ENCODE results near the gene RESP18.
A peak's percentile ranks its signal among the peaks of the same experiment; 100 is the strongest.
"Not testable (repeated sequence)": the region's sequence is repeated elsewhere in the genome, so short reads cannot be mapped to it uniquely, and the experiment has no call there.

Gene RESP18

GRCh38 chr2:219291910-219292490, 40.5 kb downstream of the RESP18 start:
- DNase-seq (ENCODE audit: low read depth), result no peak

GRCh38 chr2:219291394-219291793, 41.1 kb downstream of the RESP18 start:
- DNase-seq (ENCODE audit: low read depth), result no peak

GRCh38 chr2:219290381-219291171, 42.0 kb downstream of the RESP18 start:
- no peak for DNase-seq (ENCODE audit: low read depth)

- DNase-seq (ENCODE audit: low read depth), result peak; percentile 78
Observed at GRCh38 chr2:219289537-219290361, 42.8 kb downstream of the RESP18 start.

GRCh38 chr2:219289195-219289536, 43.4 kb downstream of the RESP18 start:
- no peak for DNase-seq (ENCODE audit: low read depth)

- no peak for DNase-seq (ENCODE audit: low read depth)
Observed at GRCh38 chr2:219287580-219288265, 44.8 kb downstream of the RESP18 start.

- DNase-seq (ENCODE audit: low read depth), result not testable (repeated sequence)
Observed at GRCh38 chr2:219287116-219287440, 45.5 kb downstream of the RESP18 start.

- no peak for DNase-seq (ENCODE audit: low read depth)
Observed at GRCh38 chr2:219286436-219287115, 46.0 kb downstream of the RESP18 start.

GRCh38 chr2:219285894-219286425, 46.6 kb downstream of the RESP18 start:
- peak; percentile 39 for DNase-seq (ENCODE audit: low read depth)

- no peak for DNase-seq (ENCODE audit: low read depth)
Observed at GRCh38 chr2:219285373-219285735, 47.2 kb downstream of the RESP18 start.

- no peak for DNase-seq (ENCODE audit: low read depth)
Observed at GRCh38 chr2:219284501-219285372, 47.8 kb downstream of the RESP18 start.

- DNase-seq (ENCODE audit: low read depth), result no peak
Observed at GRCh38 chr2:219282943-219283581, 49.5 kb downstream of the RESP18 start.

GRCh38 chr2:219282375-219282774, 50.2 kb downstream of the RESP18 start:
- DNase-seq (ENCODE audit: low read depth), result no peak

GRCh38 chr2:219281588-219281987, 51.0 kb downstream of the RESP18 start:
- DNase-seq (ENCODE audit: low read depth), result no peak

- no peak for DNase-seq (ENCODE audit: low read depth)
Observed at GRCh38 chr2:219280651-219281050, 51.9 kb downstream of the RESP18 start.

GRCh38 chr2:219279916-219280516, 52.5 kb downstream of the RESP18 start:
- DNase-seq (ENCODE audit: low read depth), result no peak

GRCh38 chr2:219279151-219279915, 53.2 kb downstream of the RESP18 start, which contains the start of gene DNAJB2:
Gene DNAJB2 (plus strand): TSS chr2:219279366. CDS start chr2:219279834, 468 bp downstream.
- DNase-seq (ENCODE audit: low read depth), result peak; percentile 98

GRCh38 chr2:219278655-219279150, 53.8 kb downstream of the RESP18 start:
- DNase-seq (ENCODE audit: low read depth), result no peak

Data from stromal cell of bone marrow (primary cell).